Ovary (tissue), 9 donors: ENCODE measurements around the gene NOL11. TPM values are rescaled to one million over a fixed set of nuclear protein-coding genes. Genes with fewer than 3 reads are reported as not detected.

ENCODE experiments used
- DNase-seq, 5 donors: peaks; one replicate each; pipeline ENCODE4 v3.0.0-alpha.2; 2019 to 2020
- H3K27ac ChIP-seq, 2 donors: fragments of 200-600 bp; one replicate each; pipeline versions ENCODE4 v1.5.1 to v1.8.0; 2019 to 2022
- H3K27me3 ChIP-seq: fragments of 200-600 bp; one replicate; pipeline ENCODE4 v1.8.0; 2022
- H3K36me3 ChIP-seq: fragments of 200-600 bp; sonication (generic); one replicate; pipeline ENCODE4 v1.5.1; 2019
- H3K4me1 ChIP-seq: one replicate; pipeline ENCODE4 v1.8.1; 2013; ENCODE audit warnings: mild to moderate bottlenecking, moderate library complexity; ENCODE audit not compliant: insufficient read depth
- H3K4me3 ChIP-seq: fragments of 200-600 bp; sonication (generic); one replicate; pipeline ENCODE4 v1.5.1; 2017
- H3K9me3 ChIP-seq, 2 donors: fragments of 200-600 bp in 1 of 2; sonication (generic) in 1 of 2; one replicate each; pipeline versions ENCODE4 v1.5.1 to v1.8.1; 2013 to 2019; ENCODE audit warnings: mild to moderate bottlenecking in 1 of 2, moderate library complexity in 1 of 2
- EP300 ChIP-seq: sonication (generic); formaldehyde crosslinking; IDR thresholded peaks from one replicate; pipeline ENCODE4 v1.6.1; 2017; ENCODE audit warnings: antibody characterized with exemption
- POLR2A ChIP-seq: fragments of 450-650 bp; IDR thresholded peaks from one replicate; pipeline ENCODE4 v1.6.1; 2017; ENCODE audit warnings: antibody characterized with exemption, mild to moderate bottlenecking, moderate library complexity
- WGBS, 3 donors: extraction: QIAGEN DNeasy Blood & Tissue Kit in 1 of 3; methylation state at CpG; one replicate each; pipeline versions ENCODE4 v1.1.5 to v1.1.7; 2013 to 2017; 5-methylcytosine and 5-hydroxymethylcytosine counted together
- intact Hi-C, 4 donors: fragments of 100-400 bp; cut with DNase I; formaldehyde crosslinking; loops; one replicate each; pipeline versions ENCODE4 v1.11.0 to v1.15.1; 2022 to 2023
- polyA plus RNA-seq, 2 donors: library from polyadenylated mRNA; stranded (reverse); fragments of 200-250 nt in 1 of 2; fragments of 350-450 nt in 1 of 2; fragmentation: Illumina TruSeq in 1 of 2; extraction: RNeasy Lipid Tissue Mini Kit (QIAGEN cat#74804) in 1 of 2; gene quantifications; one replicate each; pipeline ENCODE4 v1.2.3, GENCODE V29; 2013 to 2014
- total RNA-seq, 7 donors: library from RNA; depleted of rRNA in 2 of 7; stranded (reverse); fragments of >200 nt in 2 of 7; fragmentation: NEBNext Ultra II Directional in 3 of 7; extraction: Animal tissue kit (Norgen Biotek cat#: 25700) in 3 of 7; gene quantifications; one replicate each; pipeline versions ENCODE4 v1.1.0 to v1.2.4, GENCODE V29; 2016 to 2023
- TF ChIP-seq, protein P1 (sequence below), 3 donors: fragments of 450-650 bp in 2 of 3; fragments of 200-600 bp in 1 of 3; IDR thresholded peaks; one replicate each; pipeline versions ENCODE4 v1.5.1 to v1.8.0; 2016 to 2022; ENCODE audit warnings: antibody characterized with exemption in 3 of 3, mild to moderate bottlenecking in 1 of 3
- donor health status: DM: no; HTN: no; CAD: no; lungs with moderate emphysema.
- donor health status: DM: no; HTN: no; CAD: no.
- donor health status: Bipolar disorder and iron deficiency.
- donor health status: DM: yes; HTN: yes; CAD: no.
- donor health status: DM: no; HTN: no; CAD: no.
- donor health status: DM: yes; HTN: yes; CAD: no.

The NOL11 gene
- total and polyA plus RNA-seq, 9 donors, result 21.0 to 56.3 (median 32.2) TPM

DNA sequence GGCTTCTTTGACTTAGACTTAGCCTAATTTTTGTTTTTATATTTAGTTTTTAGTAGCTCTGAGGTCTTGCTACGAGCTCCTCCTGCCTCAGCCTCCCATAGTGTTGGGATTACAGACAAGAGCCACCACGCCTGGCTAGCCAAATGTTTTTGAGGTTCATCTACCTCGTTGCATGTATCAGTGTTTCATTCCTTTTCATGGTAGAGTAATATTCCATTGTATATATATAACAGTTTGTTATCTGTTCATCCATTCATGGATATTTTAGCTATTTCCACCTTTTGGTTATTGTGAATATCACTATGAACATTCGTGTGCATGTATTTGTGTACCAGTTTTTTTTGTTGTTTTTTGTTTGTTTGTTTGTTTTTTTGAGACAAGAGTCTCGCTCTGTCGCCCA is 12.2 kb downstream of the NOL11 start:
- no peaks in the 10 kb centered on the region for H3K9me3 ChIP-seq

DNA sequence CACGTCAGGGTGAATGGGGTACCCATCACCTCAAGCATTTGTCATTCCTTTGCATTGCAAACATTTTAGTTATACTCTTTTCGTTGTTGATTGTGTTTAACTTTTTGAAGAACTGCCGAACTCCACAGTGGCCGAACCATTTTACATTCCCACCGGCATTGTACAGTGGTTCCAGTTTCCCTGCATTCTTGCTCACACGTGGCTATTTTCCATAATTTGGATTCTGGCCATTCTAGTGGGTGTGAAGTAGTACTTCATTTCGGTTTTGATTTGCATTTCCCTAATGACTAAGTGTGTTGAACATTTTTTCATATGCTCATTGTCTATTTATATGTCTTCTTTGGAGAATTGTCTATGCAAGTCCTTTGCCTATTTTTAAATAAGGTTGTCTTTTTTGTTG is 13.0 kb downstream of the NOL11 start:
- Histone ChIP-seq H3K4me3 (no peak overlapping the region), H3K36me3 (no peaks in the 10 kb centered on the region), H3K9me3 (no peaks in the 10 kb centered on the region), H3K27ac (no peak overlapping the region), H3K27me3 (no peaks in the 10 kb centered on the region), H3K4me1 (no peaks in the 10 kb centered on the region)
- intact Hi-C loops, result no loop called here
- TF ChIP-seq, protein P1, sequence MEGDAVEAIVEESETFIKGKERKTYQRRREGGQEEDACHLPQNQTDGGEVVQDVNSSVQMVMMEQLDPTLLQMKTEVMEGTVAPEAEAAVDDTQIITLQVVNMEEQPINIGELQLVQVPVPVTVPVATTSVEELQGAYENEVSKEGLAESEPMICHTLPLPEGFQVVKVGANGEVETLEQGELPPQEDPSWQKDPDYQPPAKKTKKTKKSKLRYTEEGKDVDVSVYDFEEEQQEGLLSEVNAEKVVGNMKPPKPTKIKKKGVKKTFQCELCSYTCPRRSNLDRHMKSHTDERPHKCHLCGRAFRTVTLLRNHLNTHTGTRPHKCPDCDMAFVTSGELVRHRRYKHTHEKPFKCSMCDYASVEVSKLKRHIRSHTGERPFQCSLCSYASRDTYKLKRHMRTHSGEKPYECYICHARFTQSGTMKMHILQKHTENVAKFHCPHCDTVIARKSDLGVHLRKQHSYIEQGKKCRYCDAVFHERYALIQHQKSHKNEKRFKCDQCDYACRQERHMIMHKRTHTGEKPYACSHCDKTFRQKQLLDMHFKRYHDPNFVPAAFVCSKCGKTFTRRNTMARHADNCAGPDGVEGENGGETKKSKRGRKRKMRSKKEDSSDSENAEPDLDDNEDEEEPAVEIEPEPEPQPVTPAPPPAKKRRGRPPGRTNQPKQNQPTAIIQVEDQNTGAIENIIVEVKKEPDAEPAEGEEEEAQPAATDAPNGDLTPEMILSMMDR (IDR thresholded peaks at IDR 0.05), result no peak
- no peak for TF ChIP-seq EP300
- TF ChIP-seq POLR2A, result no peak
- WGBS, 3 donors, result 68 to 80% (median 68%) methylated on average over 7 of the region's 7 CpGs
- no peak for DNase-seq

More for the DNA sequence above, 12.2 kb downstream of the NOL11 start:
- 92 to 97% (median 94%) methylated on average over 6 of the region's 6 CpGs for WGBS, 3 donors
- Histone ChIP-seq H3K27ac (no peak overlapping the region), H3K36me3 (no peaks in the 10 kb centered on the region), H3K4me3 (no peak overlapping the region), H3K4me1 (no peaks in the 10 kb centered on the region), H3K27me3 (no peaks in the 10 kb centered on the region)
- intact Hi-C loops, result loop anchor here in 2 of 4 donors (10.0 kb wide), 1 partner anchor 95 kb away; the partner anchor contains the start of gene BPTF (in 2 of the 2)
- no peak for DNase-seq
- TF ChIP-seq, protein P1 (IDR thresholded peaks at IDR 0.05), result no peak
- no peak for TF ChIP-seq POLR2A
- no peak for TF ChIP-seq EP300

DNA sequence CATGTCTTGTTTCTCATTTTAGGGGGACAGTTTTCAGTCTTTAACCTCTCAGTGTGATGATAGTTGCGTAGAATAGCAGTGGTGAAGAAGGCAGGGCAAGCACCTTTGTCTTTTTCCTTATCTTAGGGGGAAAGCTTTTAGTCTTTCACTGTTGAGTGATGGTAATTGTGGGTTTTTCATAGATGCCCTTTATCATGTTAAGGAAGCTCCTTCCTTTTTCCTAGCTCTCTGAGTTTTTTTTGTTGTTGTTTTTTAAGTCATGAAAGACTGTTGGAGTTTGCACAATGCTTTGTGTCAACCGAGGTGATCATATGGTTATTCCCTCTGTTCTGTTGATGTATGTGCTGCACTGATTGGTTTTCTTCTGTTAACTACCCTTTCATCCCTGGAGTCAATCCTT is 15.7 kb downstream of the NOL11 start:
- TF ChIP-seq, protein P1 (IDR thresholded peaks at IDR 0.05), result no peak
- TF ChIP-seq POLR2A, result no peak
- no peak for TF ChIP-seq EP300
- Histone ChIP-seq H3K36me3 (no peaks in the 10 kb centered on the region), H3K27me3 (no peaks in the 10 kb centered on the region), H3K9me3 (no peaks in the 10 kb centered on the region), H3K27ac (no peak overlapping the region), H3K4me3 (no peak overlapping the region), H3K4me1 (no peaks in the 10 kb centered on the region)
- 66 to 78% (median 77%) methylated on average over 2 of the region's 2 CpGs for WGBS, 3 donors
- DNase-seq, result no peak
- intact Hi-C loops, result no loop called here

DNA sequence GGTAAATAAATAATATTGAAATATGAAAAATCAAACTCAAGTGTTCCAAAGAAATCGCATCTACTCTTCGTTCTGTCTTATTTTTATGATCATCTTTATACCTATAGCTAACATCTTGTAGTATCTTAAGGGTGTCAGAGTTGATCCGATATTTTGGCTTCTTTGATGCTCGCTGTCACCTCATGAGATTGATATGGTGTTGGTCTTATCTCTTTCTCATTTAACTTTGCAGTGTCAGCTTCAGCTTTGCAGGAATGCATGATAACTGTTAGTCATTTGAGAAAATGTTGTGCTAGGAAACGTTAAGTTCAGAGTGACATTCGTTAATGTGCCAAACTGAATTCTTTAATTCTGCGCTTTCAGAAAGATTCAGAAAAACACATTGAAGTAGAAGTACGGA is 19.4 kb downstream of the NOL11 start:
- no peaks in the 10 kb centered on the region for H3K4me1 ChIP-seq
- H3K27ac ChIP-seq, result no peak overlapping the region
- DNase-seq, result no peak
- intact Hi-C loops, result no loop called here
- no peak overlapping the region for H3K4me3 ChIP-seq
- no peaks in the 10 kb centered on the region for H3K9me3 ChIP-seq
- H3K36me3 ChIP-seq, result no peaks in the 10 kb centered on the region
- WGBS, 3 donors, result 88 to 90% (median 88%) methylated on average over 8 of the region's 8 CpGs
- no peaks in the 10 kb centered on the region for H3K27me3 ChIP-seq
- no peak for TF ChIP-seq EP300
- TF ChIP-seq POLR2A, result no peak
- TF ChIP-seq, protein P1 (IDR thresholded peaks at IDR 0.05), result no peak
